G401.6 (cell line): Measurements from ENCODE around the gene STK31.
"Not testable (repeated sequence)": the region's sequence is repeated elsewhere in the genome, so short reads cannot be mapped to it uniquely, and the experiment has no call there.

Experiments used
- FAIRE-seq: peaks from 2 replicates; lab custom pipeline; 2012; peaks lifted over from hg19 to GRCh38; lab: Jason Lieb, UNC

STK31 gene

DNA sequence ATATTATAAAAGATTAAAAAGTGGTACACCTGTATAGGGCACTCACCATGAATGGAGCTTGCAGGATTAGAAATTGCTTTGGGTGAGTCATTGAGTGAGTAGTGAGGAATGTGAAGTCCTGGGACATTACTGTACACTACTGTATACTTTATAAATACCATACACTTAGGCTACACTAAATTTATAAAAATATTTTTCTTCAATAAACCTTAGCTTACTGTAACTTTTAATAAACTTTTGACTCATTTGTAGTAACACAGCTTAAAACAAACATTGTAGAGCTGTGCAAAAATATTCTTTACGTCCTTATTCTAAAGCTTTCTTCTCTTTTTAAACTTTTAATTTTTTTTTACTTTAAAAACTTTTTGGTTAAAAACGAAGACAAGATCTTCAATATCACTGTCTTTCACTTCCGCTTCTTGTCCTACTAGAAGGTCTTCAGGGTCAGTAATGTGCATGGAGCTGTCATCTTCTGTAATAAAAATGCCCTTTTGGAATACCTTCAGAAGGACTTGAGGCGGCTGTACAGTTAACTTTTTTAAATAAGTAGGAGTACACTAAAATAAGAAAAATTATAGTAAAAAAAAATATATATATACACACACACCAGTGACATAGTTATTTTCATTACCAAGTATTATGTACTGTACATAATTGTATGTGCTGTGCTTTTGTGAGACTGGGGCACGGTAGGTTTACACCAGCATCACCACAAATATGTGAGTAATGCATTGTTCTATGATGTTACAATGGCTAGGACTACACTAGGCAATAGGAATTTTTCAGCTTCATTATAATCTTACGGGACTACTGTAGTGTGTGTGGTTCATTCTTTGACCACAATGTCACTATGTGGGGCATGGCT, 3.5 kb downstream of the STK31 start:
- peak; percentile 85 for FAIRE-seq

DNA sequence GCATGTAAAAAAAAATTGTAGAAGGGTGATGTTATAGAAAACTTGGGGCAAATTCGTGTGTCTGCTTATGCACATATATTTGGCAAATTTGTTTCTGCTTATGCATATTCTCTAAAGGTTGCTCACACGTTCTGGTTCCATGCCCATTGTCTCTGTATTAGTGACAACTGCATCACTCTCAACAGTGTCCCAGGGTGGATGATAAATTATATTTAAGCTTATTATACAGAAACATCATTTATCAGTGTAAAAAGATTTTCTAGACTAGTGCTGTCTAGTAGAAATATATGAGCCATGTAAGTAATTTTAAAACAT, 4.1 kb downstream of the STK31 start:
- no peak for FAIRE-seq

DNA sequence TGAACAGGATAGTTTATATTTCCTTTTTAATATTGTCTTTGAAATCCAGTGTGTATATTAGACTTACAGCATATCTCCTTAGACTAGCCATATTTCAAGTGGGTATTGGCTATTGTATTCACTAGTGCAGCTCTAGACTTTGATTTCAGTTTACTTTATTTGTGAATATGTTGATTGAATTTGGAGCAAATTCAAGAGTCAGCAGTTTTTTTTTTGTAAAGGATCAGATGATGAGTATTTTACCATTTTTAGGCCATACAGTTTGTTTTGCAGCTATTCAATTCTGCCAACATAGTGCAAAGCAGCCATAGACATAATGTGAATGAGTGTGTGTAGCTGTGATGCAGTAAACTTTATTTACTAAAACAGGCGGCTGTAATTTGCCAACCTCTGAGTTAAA, 4.6 kb downstream of the STK31 start:
- FAIRE-seq: peak; percentile 69

DNA sequence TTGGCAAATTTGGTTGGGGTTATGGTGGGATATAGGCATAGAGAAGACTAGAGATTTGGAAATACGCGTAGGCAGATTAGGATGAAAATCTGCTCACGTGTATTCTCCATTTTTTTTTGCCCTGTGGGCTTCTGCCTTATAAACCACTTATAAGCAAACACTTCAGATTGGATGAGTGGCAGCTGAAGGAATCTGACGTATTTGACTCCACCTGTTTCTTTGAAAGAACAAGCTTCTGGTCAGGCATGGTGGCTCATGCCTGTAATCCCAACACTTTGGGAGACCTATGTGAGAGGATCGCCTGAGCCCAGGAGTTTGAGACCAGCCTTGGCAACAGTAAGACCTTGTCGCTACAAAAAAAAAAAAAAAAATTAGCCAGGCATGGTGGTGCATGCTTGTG, 5.1 kb downstream of the STK31 start:
- FAIRE-seq: no peak

DNA sequence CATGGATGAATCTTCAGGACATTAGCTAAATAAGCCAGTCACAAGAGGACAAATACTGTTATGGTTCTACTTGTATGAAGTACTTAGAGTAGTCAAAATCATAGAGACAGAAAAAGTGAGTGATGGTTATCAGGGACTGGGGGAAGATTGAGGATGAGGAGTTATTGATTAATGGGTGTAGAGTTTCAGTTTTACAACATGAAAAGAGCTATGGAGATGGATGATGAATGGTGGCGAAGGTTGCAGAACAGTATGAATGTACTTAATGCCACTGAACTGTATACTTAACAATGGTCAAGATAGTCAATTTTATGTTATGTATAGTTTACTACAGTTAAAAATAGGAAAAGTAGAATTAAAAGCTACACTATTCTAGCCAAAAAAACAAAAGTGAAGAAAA, 7.8 kb downstream of the STK31 start:
- no peak for FAIRE-seq

DNA sequence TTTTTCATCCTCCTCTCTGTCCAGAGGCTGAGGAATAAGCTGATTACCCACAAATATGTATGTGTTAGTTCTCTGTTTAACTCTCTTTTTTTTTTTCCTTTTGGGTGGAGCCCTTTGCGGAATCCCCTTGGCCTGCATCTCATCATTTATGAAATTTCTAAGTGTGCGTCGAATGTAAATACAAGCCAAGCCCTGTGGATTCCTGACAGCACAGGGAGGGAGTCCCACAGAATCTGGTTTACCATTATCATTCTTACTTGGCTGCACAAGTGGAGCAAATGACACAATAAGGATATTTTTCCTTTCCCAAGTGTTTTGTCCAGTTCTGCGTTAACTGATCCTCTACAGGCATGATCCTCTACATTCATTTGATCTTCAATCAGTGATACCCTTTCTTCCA, 11.4 kb downstream of the STK31 start:
- no peak for FAIRE-seq

DNA sequence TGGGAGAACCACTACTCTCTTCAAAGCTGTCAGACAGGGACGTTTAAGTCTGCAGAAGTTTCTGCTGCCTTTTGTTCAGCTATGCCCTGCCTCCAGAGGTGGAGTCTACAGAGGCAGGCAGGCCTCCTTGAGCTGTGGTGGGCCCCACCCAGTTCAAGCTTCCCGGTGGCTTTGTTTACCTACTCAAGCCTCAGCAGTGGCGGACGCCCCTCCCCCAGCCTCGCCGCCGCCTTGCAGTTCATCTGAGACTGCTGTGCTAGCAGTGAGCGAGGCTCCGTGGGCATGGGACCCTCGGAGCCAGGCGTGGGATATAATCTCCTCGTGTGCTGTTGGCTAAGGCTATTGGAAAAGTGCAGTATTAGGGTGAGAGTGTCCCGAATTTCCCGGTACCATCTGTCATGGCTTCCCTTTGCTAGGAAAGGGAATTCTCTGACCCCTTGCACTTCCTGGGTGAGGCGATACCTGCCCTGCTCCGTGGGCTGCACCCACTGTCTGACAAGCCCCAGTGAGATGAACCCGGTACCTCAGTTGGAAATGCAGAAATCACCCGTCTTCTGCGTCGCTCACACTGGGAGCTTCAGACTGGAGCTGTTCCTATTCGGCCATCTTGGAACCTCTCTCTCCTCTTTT, 12.7 kb downstream of the STK31 start:
- FAIRE-seq: not testable (repeated sequence)

DNA sequence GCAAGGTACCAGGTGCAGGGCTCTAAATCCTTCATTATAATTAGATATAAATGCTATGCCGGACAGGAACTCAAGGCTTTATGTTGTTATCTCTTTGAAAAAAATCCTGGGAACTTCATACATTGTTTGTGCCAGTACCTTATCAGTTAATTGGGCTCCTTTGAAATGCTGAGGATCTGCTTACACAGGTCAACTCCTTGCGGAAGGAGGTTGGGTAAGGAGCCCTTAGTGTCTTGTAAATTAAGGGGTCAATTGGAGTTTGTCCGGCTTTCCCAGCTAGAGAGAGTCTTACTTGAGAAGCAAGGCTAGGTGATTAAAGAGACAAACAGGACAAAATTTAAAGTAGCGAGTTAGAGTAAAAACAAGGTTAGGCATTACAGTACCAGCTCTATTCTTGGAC, 14.1 kb downstream of the STK31 start:
- FAIRE-seq: not testable (repeated sequence)

DNA sequence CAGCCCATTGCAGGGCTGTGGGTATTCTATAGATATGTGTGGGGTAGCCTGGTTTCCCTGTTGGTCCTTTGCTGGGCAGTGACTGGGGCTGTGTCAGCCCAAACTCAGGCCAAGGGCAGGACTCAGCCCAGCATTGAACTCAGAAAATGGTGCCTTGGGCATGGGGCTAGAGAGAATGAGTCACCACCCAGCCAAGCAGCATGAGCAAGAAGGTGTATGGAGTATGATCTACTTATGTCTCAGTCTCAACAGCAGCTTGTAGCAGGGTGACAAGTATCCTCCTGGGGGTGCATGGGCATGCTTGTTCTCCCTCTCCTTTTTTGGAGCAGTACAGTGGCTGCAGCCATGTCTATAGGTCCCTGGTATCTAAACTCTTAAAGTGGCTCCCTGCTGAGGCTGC, 32.0 kb downstream of the STK31 start:
- FAIRE-seq: no peak

DNA sequence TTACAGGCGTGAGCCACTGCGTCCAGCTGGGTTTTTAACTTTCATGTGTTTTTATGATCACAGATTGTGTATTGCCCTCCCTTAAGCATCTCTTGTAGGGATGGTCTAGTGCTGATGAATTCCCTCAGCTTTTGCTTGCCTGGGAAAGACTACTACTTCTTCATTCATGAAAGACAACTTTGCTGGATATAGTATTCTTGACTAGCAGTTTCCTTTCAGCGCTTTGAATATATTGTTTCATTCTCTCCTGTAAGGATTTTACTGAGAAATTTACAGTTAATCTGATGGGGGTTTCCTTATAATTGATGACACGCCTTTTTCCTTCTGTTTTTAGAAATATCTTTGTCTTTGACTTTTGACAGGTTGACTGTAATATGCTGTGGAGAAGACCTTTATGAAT, 33.2 kb downstream of the STK31 start:
- FAIRE-seq: no peak

DNA sequence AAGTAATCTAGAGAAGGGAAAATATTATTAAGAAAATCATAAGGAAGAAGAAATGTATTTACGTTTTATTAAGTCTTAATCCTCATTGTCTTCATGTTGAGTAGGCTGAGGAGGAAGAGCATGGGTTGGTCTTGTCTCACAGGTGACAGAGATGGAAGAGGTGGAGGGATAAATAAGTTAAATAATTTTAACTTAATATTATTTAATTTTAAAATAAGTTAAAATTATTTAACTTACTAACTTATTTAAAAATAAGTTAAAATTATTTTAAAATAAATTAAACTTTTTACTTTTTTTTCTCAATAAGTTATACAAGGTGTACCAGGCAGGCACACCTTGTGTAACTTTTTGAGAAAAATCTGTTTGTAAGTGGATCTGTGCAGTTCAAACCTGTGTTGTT, 36.6 kb downstream of the STK31 start:
- peak; percentile 92 for FAIRE-seq

DNA sequence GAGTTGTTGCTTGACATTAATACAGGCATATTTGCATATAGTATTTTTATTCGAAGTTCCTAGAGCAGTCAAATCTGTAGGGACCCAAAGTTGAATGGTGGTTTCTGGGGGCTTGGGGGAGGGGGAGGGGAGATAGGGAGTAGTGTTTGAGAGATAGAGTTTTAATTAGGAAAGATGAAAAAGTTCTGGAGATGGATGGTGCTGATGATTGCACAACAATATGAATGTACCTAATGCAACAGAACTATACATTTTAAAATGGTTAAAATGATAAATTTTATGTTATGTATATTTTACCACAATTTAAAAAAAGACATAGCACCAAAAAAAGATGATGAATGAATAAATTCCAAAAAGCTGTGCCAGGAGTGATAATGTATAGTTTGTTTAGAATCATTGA, 41.8 kb downstream of the STK31 start:
- FAIRE-seq: peak; percentile 51

DNA sequence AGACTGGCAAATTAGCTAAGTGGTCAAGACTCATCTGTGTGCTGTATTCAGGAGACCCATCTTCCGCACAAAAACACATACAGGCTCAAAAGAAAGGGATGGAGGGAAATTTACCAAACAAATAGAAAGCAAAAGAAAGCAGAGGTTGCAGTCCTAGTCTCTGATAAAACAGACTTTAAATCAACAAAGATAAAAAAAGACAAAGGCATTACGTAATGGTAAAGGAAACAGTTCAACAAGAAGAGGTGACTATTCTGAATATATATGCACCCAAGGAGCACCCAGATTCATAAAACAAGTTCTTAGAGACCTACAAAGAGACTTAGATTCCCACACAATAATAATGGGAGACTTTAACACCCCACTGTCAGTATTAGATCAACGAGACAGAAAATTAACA, 48.8 kb downstream of the STK31 start:
- FAIRE-seq: not testable (repeated sequence)

DNA sequence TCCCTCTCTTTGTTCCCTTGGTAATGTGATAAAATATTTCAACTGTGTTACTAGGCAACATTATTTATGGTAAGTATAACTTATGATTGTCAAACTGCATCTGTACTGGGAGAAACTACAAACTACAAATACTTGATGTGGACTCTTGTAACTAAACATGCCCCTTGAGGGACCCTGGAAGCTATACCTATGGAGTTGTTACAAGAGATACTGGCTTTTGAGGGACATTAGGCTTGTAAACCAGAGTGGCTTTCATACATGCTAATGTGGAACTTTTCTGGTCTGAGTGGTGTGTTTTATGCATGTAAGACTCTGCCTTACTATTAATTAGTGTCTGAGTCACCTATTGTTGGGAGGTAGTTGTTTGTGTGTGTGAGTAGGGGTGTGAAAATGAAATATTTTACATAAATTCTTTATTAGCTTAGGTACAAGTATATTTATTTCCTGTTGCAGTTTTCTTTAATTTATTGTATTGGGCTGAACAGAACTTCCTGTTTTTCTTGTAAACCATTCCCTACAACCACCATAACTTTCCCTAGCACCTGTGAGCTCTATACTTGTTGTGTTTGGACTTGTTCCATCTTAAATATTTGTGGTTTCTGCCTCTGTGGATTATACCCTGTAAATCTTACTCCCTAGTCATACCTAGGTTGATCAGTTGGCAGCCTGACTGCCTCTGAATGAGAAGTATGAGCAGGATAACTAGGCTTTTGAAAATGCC, 49.8 kb downstream of the STK31 start:
- no peak for FAIRE-seq

DNA sequence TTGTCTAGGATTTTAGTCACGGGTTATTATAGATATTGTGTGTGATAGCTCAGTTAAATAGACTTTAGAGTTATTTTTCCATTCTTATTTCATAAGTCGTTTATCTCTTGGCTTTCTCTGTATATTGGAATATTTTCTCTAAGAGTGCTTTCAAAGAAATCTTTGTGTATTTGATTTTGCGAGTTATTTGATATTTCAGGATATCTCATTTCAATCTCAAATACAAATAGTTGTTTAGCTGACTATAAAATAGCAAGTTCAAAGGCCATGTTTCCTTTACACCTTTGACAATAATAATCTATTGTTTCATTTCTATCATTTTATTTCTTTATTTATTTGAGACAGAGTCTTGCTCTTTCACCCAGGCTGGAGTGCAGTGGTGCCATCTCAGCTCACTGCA, 55.9 kb downstream of the STK31 start:
- FAIRE-seq: peak; percentile 8

DNA sequence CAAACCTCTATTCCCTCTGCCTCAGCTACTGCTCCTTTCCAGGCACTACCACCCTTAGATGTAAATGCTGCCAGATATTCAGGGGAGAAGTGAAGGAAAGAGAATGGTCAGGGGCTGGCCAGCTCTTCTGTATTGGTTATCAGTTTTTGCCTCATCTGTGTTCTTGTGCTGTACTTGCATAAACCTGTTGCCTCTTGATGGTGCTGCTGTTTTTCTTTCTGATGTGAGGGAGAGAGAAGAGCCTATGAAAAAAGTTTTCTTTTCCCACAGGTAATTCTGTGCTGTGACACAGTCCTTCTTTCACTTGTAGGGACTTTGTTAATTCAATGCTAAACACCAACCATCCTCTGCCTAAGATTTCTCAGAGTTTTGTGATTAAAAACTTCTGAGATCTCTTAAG, 57.5 kb downstream of the STK31 start:
- FAIRE-seq: no peak

DNA sequence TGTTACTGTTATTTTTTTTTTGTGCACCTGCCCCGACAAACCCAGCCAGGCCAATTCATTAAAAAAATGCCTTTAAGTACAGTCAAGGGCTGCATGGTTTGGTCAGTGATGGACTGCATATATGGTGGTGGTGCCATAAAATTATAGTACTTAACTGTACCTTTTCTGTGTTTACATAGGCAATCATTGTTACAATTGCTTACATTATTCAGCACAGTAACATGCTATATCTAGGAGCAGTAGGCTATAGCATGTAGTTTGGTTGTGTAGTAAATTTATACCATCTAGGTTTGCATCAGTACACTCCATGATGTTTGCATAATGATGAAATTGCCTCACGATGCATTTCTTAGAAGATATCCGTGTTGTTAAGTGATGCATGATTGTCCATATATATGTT, 58.0 kb downstream of the STK31 start:
- no peak for FAIRE-seq

DNA sequence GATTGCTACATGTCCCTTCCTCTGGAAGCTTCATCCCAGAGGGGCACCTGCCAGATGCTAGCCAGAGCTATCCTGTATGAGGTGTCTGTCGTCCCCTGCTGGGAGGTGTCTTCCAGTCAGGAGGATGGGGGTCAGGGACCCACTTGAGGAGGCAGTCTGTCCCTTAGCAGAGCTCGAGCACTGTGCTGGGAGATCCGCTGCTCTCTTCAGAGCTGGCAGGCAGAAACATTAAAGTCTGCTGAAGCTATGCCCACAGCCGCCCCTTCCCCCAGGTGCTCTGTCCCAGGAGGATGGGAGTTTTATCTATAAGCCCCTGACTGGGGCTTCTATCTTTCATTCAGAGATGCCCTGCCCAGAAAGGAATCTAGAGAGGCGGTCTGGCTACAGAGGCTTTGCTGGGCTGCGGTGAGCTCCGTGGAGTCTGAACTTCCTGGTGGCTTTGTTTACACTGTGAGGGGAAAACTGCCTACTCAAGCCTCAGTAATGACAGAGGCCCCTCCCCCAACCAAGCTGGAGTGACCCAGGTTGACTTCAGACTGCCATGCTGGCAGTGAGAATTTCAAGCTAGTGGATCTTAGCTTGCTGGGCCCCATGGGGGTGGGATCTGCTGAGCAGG, 69.3 kb downstream of the STK31 start:
- FAIRE-seq: not testable (repeated sequence)

DNA sequence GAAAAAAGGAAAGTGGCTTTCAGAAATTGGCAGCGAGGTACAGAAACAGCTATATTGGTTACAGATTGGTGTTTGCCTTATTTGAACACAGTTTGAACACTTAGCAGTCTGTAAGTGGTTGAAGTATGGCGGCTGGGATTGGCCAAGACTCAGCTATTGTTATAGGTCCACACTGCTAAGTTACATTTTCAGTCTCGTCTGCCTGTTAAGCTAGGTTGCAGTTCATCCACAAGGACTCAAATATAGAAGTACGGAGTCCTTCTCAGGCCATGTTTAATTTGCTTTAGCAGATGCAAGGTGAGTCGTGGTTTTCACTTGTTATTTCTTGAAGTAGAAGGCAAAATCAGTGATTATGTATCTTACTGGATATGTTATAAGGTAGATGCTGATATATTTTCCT, 73.1 kb downstream of the STK31 start:
- no peak for FAIRE-seq

DNA sequence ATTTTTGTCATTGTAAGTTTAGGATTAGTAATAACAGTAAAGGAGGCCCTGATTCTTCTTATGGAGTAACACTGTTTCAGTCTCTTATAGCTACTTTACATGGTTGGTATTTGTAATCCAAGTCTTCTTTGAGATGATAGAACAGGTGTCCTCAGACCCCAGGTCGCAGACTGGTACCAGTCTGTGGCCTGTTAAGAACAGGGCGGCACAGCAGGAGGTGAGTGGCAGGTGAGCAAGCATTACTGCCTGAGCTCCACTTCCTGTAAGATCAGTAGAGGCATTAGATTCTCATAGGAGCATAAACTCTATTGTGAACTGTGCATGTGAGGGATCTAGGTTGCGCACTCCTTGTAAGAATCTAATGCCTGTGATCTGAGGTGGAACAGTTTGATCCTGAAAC, 77.3 kb downstream of the STK31 start:
- no peak for FAIRE-seq

DNA sequence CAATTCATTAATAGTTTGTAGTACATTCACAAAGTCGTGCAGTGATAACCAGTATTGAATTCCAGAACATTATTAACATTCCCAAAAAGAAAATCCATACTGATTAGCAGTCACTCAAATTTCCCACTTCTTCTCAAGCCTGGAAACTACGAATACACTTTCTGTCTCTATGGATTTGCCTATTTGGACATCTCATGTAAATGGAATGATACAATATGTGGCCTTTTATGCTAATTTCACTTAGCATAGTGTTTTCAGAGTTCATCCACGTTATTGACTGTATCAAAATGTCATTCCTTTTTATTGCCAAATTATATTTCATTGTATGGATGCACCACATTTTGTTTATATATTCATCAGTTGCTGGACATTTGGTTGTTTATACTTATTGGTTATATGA, 78.8 kb downstream of the STK31 start:
- FAIRE-seq: no peak

DNA sequence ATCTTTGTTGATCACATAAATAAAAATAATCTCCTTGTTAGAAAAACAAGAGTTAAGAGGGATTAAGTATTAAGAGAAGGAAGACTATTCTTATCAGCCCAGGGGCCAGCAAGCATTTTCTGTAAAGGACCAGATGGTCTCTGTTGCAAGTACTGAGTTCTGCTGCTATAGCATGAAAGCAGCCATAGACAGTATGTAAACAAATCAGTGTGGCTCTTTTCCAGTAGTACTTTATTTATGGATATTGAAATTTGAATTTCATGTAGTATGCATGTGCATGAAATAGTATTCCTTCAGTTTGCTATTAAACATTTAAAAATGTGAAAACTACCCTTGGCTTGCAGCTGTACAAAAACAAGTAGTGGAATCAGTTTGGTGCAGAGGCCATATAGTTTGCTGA, 81.7 kb downstream of the STK31 start:
- no peak for FAIRE-seq
